Activated CD8-positive, alpha-beta memory T cell treated with anti-CD3 and anti-CD28 coated beads for 36 hours (primary cell): Measurements from ENCODE around the gene HEPN1. TPM values are rescaled to one million over a fixed set of nuclear protein-coding genes. Genes with fewer than 3 reads are reported as not detected.

ENCODE experiments used
- CTCF ChIA-PET: fragments of 350-600 bp; sonication (Branson Sonifier 250); formaldehyde crosslinking; loops from one replicate; lab custom pipeline; 2021; ENCODE audit warnings: antibody characterized with exemption; lab: Charles Lee
- POLR2A ChIA-PET: fragments of 350-600 bp; sonication (Branson Sonifier 250); formaldehyde crosslinking; loops from one replicate; lab custom pipeline; 2021; ENCODE audit warnings: antibody characterized with exemption; lab: Charles Lee
- total RNA-seq, 2 experiments: library from RNA; stranded (reverse); gene quantifications; one replicate each; pipeline ENCODE4 v1.2.3, GENCODE V29; 2021

HEPN1 gene
- total RNA-seq, result not detected

- ChIA-PET POLR2A (no interaction called here), CTCF (no interaction called here)
These were observed at the start of gene HEPN1 for GRCh38 chr11:124918950-124919349. TSS of gene HEPN1 (plus strand) at chr11:124919250.

GRCh38 chr11:124869331-124869730 is 49.7 kb upstream of the HEPN1 start:
- CTCF ChIA-PET, result no interaction called here
- POLR2A ChIA-PET, result interaction anchor here (0.6 kb wide), 1 partner anchor 26 kb away, joined by 4 read pairs; no protein-coding TSS in a partner anchor

- POLR2A ChIA-PET, result interaction anchor here (0.6 kb wide), 1 partner anchor 27 kb away, joined by 4 read pairs; no protein-coding TSS in a partner anchor
- CTCF ChIA-PET, result no interaction called here
These were observed 49.1 kb upstream of the HEPN1 start for GRCh38 chr11:124869856-124870387.

GRCh38 chr11:124870430-124870829 is 48.6 kb upstream of the HEPN1 start:
- POLR2A ChIA-PET, result no interaction called here
- CTCF ChIA-PET, result no interaction called here

- ChIA-PET POLR2A (no interaction called here), CTCF (interaction anchor here (1.0 kb wide), 1 partner anchor 124 kb away, joined by 5 read pairs; no protein-coding TSS in a partner anchor)
These were observed 46.8 kb upstream of the HEPN1 start for GRCh38 chr11:124872280-124872679.

- POLR2A ChIA-PET, result no interaction called here
- CTCF ChIA-PET, result no interaction called here
These were observed 46.3 kb upstream of the HEPN1 start for GRCh38 chr11:124872741-124873140.

GRCh38 chr11:124873951-124874350 is 45.1 kb upstream of the HEPN1 start:
- ChIA-PET CTCF (no interaction called here), POLR2A (no interaction called here)

- POLR2A ChIA-PET, result no interaction called here
- CTCF ChIA-PET, result no interaction called here
These were observed 44.3 kb upstream of the HEPN1 start for GRCh38 chr11:124874571-124875255.

GRCh38 chr11:124875401-124875800 is 43.6 kb upstream of the HEPN1 start:
- ChIA-PET CTCF (interaction anchor here (0.9 to 1.4 kb wide), 6 partner anchors 8 to 267 kb away, joined by 3 to 8 read pairs (median 6); partner anchors contain the start of genes CCDC15 and ROBO3), POLR2A (no interaction called here)

GRCh38 chr11:124875943-124876817 is 42.9 kb upstream of the HEPN1 start:
- POLR2A ChIA-PET, result interaction anchor here (0.6 to 1.2 kb wide), 6 partner anchors 39 to 282 kb away, joined by 3 to 8 read pairs (median 4); partner anchors contain the start of genes CCDC15 and MSANTD2
- CTCF ChIA-PET, result interaction anchor here (0.5 to 1.4 kb wide), 19 partner anchors 9 to 266 kb away, joined by 3 to 8 read pairs (median 4); partner anchors contain the start of genes CCDC15, ROBO3, SIAE and SPA17

GRCh38 chr11:124876818-124877630 is 42.0 kb upstream of the HEPN1 start:
- CTCF ChIA-PET, result interaction anchor here (0.5 to 1.4 kb wide), 19 partner anchors 10 to 265 kb away, joined by 3 to 8 read pairs (median 4); partner anchors contain the start of genes CCDC15, ROBO3, SIAE and SPA17
- POLR2A ChIA-PET, result interaction anchor here (0.6 to 1.2 kb wide), 4 partner anchors 40 to 247 kb away, joined by 4 to 8 read pairs (median 6); partner anchors contain the start of gene CCDC15

- ChIA-PET POLR2A (no interaction called here), CTCF (interaction anchor here (0.7 kb wide), 1 partner anchor 11 kb away, joined by 3 read pairs; no protein-coding TSS in a partner anchor)
These were observed 41.5 kb upstream of the HEPN1 start for GRCh38 chr11:124877631-124877909.

GRCh38 chr11:124877910-124878758 is 40.9 kb upstream of the HEPN1 start:
- CTCF ChIA-PET, result interaction anchor here (0.7 kb wide), 1 partner anchor 12 kb away, joined by 3 read pairs; no protein-coding TSS in a partner anchor
- POLR2A ChIA-PET, result no interaction called here

- ChIA-PET POLR2A (no interaction called here), CTCF (no interaction called here)
These were observed 40.1 kb upstream of the HEPN1 start for GRCh38 chr11:124878759-124879492.

GRCh38 chr11:124879493-124880289 is 39.4 kb upstream of the HEPN1 start:
- CTCF ChIA-PET, result no interaction called here

GRCh38 chr11:124880290-124880611 is 38.8 kb upstream of the HEPN1 start:
- CTCF ChIA-PET, result no interaction called here
- POLR2A ChIA-PET, result no interaction called here

More at GRCh38 chr11:124879493-124880289, 39.4 kb upstream of the HEPN1 start:
- POLR2A ChIA-PET, result no interaction called here
